GM19193 (cell line): Measurements from ENCODE around the gene ANKRD29.

ENCODE experiments used
- POLR2A ChIP-seq: IDR thresholded peaks from 4 replicates; pipeline ENCODE4 v1.6.1; 2011; ENCODE audit not compliant: insufficient read depth, insufficient read length; ENCODE audit errors: extremely low read depth

The ANKRD29 gene

DNA sequence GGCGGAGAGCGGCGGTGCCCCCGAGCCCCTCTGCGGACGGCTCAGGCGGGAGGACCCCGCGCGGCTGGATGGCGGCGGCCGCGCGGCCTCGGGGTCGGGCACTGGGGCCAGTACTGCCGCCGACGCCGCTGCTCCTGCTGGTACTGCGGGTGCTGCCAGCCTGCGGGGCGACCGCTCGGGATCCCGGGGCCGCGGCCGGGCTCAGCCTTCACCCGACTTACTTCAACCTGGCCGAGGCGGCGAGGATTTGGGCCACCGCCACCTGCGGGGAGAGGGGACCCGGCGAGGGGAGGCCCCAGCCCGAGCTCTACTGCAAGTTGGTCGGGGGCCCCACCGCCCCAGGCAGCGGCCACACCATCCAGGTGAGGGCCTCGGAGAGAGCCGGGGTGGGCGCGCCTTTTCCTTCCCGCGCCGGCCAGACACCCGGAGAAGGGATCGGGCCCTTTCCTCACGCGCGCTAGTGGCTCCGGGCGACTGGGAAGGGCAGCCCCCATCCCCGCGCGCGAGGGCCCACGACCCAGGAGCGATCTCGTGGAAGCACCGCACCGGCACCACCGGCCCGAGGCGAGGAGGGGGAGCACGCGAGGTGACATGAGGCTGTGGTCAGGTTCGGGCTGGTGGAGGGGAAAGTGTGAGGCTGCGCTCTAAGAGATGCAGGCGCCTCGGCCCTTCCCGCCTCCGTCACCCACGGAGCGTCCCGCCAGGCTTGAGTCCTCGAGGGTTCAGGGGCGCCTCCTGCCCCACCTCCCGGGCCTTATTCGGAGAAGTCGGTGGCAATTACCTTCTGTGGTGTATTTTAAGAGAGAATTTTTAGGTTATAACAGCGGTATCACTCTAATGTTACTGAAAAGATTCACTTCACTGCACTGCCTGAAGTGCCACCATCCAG is 27.1 kb upstream of the ANKRD29 start:
- no peak for TF ChIP-seq POLR2A

- TF ChIP-seq POLR2A: no peak
Measured at GRCh38 chr18:23689031-23689615, 26.4 kb upstream of the ANKRD29 start, which contains the start of gene LAMA3. LAMA3 (plus strand) TSS chr18:23689453; CDS start chr18:23689684, 231 bp downstream.

DNA sequence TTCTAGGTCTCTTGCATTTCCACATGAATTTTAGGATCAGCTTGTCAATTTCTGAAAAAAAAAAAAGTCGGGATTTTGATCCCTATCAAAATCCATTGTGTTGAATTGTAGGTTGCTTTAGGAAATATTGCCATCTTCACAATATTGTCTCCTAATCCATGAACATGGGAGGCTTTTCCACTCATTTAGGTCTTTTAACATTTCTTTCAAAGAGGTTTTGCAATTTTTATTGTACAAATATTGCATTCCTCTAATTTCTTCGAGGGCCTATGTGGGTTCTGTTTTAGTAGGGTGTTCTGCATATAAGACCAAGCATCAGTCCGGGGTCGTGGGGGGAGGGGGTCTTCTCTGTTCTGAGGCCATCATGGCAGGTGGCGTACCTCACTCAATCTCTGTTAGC is 25.8 kb upstream of the ANKRD29 start:
- TF ChIP-seq POLR2A: no peak

DNA sequence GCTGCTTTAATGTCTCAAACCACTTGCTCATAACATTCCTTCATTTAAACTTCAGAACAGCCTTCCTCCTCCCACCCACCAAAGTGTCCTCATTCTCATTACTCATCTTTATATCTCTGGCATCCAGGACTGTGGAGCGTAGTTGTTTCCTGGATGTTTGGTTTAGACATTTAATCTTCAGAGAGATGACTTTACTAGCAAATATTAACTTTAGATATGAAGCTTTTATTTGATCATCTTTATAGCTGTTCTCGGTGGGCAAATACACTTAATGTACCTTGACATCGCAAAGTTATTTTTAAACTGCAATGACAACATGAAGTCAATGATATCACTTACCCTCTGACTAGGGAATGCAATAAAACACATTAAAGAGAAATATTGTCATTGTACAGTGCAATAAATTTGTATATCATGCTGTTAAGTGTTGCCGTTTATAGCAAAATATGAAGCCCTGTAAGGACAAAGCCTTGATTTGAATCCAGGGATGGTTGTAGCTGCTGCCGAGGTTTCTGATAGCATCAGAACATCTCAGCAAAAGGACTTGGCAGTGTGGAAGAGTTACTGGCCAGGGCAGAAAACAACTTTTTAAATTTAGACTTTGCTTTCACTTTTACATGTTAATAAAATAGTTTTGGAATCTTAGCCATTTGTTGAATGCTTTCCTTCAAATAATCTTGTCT is 21.9 kb upstream of the ANKRD29 start:
- no peak for TF ChIP-seq POLR2A

DNA sequence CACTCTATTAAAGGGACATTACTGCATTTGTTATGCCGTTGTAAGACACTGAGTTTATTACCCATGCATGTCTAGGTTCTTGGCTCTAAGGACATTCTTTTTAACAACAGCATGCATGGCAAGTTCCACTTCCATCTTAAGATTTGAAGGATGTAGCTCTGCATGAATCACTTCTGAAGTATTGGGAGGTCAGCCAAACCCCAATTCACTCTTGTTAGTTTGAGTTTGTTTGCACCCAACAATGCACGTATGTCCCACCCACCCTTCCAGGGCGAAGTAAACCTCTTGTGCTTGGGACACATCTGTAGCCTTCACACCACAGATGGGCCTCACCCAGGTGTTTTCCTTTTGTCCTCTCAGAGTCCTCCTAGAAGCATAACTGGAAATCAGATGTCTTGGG is 21.0 kb upstream of the ANKRD29 start:
- no peak for TF ChIP-seq POLR2A

DNA sequence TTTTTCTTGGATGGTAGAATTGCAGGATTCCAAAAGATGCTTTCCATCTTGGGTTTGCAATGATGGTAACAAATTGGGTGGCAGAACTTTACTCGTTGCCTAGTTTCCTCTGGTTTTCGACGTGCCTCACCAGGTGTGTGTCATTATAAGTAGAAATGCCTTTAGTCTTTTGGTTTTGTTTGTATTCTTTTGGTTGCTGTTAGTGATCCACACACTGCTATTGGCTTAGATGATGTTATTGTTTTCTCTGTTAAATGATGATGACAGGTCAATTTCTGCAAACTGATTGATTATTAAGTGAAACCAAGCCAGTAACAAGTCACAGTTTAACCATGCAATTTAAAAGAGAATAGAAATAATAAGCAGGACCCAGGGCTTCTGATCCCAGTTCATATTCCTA is 20.4 kb upstream of the ANKRD29 start:
- no peak for TF ChIP-seq POLR2A

DNA sequence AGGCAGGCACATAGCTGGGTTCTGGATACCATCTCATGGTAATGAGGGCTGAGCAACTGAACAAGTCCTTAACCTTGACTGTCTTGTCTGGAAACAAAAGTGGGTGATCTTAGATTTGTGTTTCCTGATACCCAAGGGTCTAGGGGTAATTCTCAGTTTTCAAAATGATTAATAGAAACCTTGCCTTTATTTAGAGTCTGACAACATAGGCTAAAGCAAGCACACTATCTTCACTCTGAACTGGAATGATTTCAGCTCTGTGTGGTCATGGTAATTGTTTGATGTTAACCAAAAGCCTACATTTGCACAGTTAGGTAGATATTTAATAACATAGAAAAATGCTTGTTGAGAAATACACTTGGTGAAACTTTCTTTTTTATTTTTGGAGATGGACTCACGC is 19.8 kb upstream of the ANKRD29 start:
- TF ChIP-seq POLR2A: no peak

DNA sequence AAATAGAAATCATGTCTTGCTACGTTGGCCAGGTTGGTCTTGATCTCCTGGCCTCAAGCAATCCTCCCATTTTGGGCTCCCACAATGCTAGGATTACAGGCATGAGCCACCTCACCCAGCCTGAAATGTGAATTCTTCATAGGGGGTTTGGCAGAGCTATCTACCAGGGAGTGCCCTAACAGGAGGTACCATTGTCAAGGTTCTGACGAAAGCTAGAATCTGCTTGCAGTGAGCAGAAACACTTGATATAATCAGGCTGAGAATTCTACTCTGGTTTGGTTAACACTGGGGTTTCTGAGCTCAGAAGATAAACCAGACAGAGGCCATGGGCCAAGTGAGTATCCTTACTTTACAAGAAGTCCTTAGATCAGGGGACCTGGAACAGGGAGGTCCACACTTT is 19.3 kb upstream of the ANKRD29 start:
- no peak for TF ChIP-seq POLR2A

DNA sequence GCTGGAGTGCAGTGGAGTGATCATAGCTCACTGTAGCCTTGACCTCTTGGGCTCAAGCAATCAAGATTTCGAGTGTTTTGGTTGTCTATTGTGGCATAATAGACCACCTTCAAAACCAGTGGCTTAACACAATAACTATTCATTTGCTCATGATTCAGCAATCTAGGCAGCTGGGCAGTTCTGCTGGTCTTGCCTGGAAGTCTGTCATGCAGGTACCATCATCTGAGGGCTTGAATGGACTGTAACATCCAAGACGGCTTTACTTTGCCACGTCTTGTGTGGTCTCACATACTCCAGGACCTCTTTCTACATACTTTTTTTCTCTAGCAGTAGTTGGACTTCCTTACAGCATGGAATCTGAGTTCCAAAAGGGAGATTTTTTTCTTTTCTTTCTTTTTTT is 13.2 kb upstream of the ANKRD29 start:
- no peak for TF ChIP-seq POLR2A

DNA sequence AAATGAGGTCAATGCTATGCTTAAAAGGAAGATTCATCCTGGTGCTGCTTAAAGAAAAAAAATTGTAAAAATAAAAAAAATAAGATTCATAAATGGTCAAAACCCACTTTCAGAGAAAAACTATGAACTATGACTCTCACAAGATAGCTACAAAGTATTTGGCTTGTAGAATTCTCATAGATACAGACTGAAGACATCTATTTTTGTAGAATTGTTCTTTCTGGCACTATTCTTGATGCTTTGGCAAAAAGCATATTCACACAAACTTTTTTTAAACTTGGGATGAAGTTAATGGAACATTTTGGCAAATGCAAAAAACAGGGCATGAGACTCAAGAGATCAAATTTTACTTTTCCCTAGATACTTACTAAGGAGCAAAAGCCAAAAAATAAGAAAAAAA is 12.5 kb upstream of the ANKRD29 start:
- no peak for TF ChIP-seq POLR2A

DNA sequence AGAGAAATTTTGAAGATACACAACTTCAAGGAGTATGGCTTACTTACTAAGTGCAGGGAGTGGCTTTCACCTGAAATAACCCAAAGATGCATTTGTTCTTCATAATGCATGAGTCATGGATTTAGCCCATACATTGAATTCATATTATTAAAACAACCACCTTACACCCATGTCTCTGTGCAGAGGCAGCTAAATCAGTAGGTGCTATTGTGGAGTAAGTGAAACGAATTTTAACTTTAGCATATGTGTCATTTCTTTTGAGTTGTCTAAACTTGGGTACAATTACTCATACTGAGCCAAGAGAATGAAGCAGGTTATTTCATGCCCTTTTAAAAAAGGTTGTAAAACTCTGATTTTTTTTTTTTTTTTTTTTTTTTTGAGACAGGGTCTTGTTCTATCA is 11.0 kb upstream of the ANKRD29 start:
- TF ChIP-seq POLR2A: no peak

DNA sequence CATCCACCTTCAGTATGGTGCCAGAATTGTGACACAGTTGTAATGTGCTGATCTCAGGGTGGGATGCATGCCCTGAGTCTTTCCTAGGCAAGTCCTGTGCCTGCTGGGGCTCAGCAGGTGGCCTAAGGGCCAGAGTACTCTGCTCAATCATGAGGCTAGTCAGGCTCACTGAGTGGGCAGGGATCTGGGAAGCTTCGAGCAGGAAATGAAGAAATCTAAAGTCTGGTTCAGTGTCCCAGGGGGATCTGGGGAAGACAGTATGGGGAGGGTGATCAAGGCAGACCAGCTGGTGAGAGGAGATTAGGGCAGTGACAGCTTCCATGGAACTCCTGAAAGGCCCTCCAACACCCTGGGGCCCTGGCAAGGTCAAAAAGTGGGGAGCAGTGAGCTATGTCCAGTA is 8.9 kb upstream of the ANKRD29 start:
- TF ChIP-seq POLR2A: no peak

GRCh38 chr18:23669804-23670405 is 7.2 kb upstream of the ANKRD29 start:
- TF ChIP-seq POLR2A: no peak

DNA sequence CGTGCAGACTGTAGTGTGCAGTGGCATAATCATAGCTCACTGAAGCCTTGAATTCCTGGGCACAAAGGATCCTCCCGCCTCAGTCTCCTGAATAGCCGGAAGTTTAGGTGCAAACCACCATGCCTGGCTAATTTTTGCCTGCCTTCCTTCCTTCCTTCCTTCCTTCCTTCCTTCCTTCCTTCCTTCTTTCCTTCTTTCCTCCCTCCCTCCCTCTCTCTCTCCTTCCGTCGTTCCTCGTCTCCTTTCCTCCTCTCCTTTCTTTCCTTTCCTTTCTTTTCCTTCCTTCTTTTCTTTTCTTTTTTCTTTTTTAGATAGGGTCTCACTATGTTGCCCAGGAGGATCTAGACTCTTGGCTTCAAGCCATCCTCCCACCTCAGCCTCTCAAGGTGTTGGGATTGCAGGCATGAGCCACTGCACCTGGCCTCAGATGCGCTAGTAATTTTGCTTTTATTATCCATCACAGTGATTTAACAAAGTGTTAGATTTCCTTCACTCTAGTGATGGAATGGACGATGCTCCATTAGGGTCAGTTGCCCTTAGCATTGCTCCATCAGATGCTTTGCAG is 6.6 kb upstream of the ANKRD29 start:
- no peak for TF ChIP-seq POLR2A

GRCh38 chr18:23668731-23669130 is 6.0 kb upstream of the ANKRD29 start:
- TF ChIP-seq POLR2A: no peak
